ENCODE results near the gene MSX1.
"Not testable (repeated sequence)": the region's sequence is repeated elsewhere in the genome, so short reads cannot be mapped to it uniquely, and the experiment has no call there.

MSX1 gene

DNA sequence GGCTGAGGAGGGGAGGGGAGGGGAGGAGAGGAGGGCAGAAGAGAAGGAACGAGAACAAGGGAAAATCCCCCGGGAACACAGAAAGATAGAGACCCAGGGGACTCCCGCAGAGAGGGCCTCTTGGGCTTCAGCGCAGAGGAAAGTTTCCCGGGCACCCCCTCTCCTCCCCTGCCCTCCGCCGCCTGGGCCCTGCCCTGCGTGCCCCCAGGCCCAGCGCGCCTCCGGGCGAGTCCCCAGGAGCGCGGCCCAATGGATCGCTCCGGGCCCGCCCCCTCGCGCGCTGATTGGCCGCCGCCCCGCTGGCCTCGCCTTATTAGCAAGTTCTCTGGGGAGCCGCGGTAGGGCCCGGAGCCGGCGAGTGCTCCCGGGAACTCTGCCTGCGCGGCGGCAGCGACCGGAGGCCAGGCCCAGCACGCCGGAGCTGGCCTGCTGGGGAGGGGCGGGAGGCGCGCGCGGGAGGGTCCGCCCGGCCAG, at the start of gene MSX1:
MSX1 (plus strand) TSS at position 341 of the 474 bp plus-strand sequence. CDS start 235 bp downstream, outside the sequence.
- DNase-seq (ENCODE audit: low read depth, low spot score): peak; percentile 92

GRCh38 chr4:4810092-4810774, 49.2 kb upstream of the MSX1 start:
- no peak for DNase-seq (ENCODE audit: low read depth, low spot score)

- DNase-seq (ENCODE audit: low read depth, low spot score): no peak
Observed at GRCh38 chr4:4810778-4811177, 48.7 kb upstream of the MSX1 start.

DNA sequence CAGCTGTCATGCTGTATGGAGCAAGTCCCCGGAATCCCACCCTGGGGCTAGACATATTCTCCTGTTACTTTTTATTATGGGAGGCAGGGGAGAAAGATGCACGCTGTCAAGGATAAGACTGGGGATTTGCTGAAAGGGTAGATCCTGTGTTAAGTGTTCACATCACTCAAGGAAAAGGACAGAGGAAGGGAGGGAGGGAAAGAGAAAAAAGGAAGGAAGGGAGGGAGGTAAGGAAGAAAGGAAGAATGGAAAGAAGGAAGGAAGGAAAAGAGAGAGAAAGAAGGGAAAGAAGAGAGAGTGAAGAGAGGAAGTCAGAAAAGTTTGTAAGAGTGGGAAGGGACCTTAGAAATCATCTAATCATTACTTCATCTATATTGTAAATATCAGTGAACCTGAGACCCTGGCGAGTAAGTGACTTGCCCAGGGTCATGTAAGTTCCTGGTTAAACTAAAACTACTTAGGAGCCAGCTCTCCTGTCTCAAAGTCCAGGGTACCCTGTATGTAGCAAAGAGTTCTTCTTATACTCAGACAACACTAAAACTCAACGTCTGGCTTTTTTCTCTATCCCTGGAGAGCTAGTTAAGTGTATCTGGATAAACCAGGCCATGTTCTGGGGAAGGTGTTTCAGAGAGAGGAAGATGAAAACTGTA, 47.2 kb upstream of the MSX1 start:
- no peak for DNase-seq (ENCODE audit: low read depth, low spot score)

- no peak for DNase-seq (ENCODE audit: low read depth, low spot score)
Observed at GRCh38 chr4:4818415-4819212, 40.9 kb upstream of the MSX1 start.

DNA sequence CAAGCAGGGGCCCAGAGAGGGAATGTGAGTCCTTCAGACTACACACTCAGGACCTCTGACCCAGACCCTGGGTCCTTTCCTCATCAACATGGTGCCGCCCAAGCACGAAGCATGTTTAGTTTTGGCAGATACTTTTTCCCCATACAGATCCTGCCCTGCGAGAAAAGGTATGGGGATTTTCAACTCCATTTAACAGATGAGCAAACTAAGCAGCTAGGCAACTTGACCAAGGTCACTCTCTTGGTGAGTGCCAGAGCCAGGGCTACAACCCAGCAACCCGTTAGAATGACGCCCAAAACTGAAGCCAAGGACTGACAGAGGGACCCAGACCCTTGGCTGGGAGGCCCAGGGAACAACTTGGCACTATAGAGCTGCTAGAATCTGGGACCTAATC, 40.3 kb upstream of the MSX1 start:
- no peak for DNase-seq (ENCODE audit: low read depth, low spot score)

DNA sequence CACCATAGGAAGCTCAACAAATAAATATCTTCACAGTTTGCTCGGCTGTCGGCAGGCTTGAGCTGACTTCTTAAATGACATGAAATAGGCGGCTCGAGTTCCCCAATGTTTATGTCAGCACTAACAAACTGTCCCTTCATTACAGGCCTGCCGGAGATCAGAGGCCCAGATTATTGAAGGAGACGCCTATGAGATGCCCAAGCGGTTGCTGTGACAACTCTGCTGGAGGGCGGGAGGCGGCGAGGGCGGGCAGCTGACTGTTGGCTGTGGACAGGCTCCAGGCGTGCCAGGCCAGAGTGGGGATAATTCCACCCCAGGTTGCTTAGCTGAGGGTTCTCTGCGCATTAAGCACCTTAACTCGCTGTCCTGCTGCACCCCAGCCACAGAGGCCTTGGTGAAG, 39.2 kb upstream of the MSX1 start:
- DNase-seq (ENCODE audit: low read depth, low spot score): peak; percentile 44

DNA sequence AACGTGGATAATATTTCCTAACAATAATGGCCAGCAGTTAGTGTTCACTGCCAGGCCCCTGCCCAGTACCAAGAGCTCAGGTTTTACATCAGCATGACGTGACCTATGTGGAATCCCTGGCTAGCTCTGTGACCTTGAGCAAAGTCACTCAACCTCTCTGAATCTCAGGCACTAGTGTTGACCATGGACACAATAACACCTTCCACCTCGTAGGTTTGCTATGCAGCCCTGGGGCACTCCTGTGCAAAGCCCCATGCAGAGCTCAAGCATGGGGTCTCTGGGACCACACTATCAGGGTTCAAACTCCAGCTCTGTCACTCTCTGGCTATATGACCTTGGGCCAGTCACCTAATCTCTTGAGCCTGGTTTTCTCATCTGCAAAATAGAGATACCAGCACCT, 38.7 kb upstream of the MSX1 start:
- no peak for DNase-seq (ENCODE audit: low read depth, low spot score)

GRCh38 chr4:4821577-4821976, 37.9 kb upstream of the MSX1 start:
- DNase-seq (ENCODE audit: low read depth, low spot score): no peak

DNA sequence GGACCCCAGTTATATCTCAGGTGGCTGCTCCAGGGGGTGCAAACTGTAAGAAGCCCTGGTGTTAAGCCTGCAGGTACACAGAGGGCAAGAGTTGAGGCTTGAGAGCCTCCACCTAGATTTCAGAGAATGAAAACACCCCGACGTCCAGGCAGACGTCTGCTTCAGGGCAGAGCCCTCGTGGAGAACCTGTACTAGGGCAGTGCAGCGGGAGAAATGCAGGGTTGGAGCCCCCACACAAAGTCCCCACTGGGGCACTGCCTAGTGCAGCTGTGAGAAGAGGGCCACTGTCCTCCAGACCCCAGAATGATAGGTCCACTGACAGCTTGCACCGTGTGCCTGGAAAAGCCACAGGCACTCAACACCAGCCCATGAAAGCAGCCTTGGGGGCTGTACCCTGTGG, 37.2 kb upstream of the MSX1 start:
- DNase-seq (ENCODE audit: low read depth, low spot score): not testable (repeated sequence)

GRCh38 chr4:4823621-4824162, 35.8 kb upstream of the MSX1 start:
- no peak for DNase-seq (ENCODE audit: low read depth, low spot score)

DNA sequence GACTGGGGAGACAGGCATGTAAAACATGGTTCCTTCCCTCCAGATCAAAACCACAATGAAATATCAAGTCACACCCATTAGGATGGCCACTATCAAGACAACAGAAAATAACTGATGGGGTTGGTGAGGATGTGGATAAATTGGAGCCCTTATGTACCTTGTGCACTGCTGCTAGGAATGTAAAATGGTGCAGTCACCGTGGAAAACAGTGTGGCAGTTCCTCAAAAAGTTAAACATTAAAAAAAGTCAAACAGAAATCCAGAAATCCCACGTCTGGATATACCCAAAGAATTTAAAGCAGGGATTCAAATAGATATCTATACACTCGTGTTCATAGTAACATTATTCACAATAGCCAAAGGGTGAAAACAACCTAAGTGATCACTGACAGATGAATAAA, 35.2 kb upstream of the MSX1 start:
- no peak for DNase-seq (ENCODE audit: low read depth, low spot score)

- no peak for DNase-seq (ENCODE audit: low read depth, low spot score)
Observed at GRCh38 chr4:4825431-4825830, 34.0 kb upstream of the MSX1 start.

- no peak for DNase-seq (ENCODE audit: low read depth, low spot score)
Observed at GRCh38 chr4:4829837-4830236, 29.6 kb upstream of the MSX1 start.

DNA sequence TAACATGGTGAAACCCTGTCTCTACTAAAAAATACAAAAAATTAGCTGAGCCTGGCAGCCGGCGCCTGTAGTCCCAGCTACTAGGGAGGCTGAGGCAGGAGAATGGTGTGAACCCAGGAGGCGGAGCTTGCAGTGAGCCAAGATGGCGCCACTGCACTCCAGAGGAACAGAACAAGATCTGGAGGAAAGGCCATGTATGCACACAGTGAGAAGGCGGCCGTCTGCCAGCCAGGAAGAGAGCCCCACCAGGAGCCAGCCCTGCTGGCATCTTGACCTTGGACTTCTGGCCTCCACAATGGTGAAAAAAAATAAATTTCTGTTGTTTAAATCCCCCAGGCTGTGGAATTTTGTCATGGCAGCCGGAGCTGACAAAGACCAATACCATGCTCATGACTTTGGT, 28.2 kb upstream of the MSX1 start:
- DNase-seq (ENCODE audit: low read depth, low spot score): no peak

- no peak for DNase-seq (ENCODE audit: low read depth, low spot score)
Observed at GRCh38 chr4:4831825-4832224, 27.6 kb upstream of the MSX1 start.

DNA sequence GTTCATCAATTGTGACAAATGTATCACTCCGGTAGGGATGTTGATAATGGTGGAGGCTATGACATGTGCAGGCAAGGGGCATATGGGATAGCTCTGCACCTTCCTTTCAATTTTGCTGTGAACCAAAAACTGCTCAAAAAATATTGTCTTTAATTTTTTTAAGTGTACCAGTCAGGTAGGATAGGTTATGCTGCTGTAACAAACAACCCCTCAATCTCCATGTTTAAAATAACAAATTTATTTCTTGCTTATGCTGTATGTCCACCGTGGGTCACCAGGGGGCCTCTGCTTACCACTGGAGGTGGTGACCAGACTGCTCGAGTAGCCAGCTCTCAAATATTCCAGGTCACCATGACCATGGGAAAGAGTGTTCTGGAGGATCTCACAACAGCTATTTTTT, 23.4 kb upstream of the MSX1 start:
- DNase-seq (ENCODE audit: low read depth, low spot score): no peak

- DNase-seq (ENCODE audit: low read depth, low spot score): no peak
Observed at GRCh38 chr4:4837316-4837715, 22.1 kb upstream of the MSX1 start.

GRCh38 chr4:4838051-4838935, 21.2 kb upstream of the MSX1 start:
- DNase-seq (ENCODE audit: low read depth, low spot score): peak; percentile 84

- no peak for DNase-seq (ENCODE audit: low read depth, low spot score)
Observed at GRCh38 chr4:4838936-4839810, 20.3 kb upstream of the MSX1 start.
